ENCODE measurements around the gene KRTAP10-5. TPM values are rescaled to one million over a fixed set of nuclear protein-coding genes. Genes with fewer than 3 reads are reported as not detected.

Gene KRTAP10-5
- total RNA-seq, 1 donor, result not detected

DNA sequence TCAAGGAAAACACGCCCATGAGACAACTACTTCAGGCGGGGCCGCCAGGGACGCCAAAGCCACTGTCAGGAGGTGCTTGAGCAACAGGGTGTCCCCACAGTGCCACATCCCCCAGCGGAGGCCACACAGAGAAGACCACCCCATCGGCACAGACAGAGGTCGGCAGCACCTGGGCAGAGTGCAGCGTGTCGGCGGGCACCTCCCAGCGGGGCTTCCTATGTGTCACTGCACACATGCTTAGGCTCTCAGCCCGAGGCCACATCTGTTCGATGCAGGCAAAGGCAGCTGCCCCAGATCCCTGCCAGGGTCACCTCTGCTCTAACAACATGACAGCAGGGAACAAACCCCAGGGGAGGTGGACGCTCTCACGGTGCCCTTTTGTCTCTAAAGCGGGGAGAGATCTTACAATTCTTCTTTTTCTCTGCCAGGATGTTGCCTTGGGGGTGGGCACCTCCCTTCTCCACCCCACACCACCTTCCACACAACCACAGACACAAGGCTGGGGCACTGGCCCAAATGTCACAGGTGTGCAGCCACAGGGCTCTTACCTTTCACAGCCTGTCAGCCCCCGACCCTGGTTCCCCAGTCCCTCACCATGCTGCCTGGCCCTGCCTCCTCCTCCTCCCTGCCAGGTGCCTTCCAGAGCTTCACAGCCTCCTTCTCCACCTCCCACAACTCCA lies 35.6 kb upstream of the KRTAP10-5 start:
- Histone ChIP-seq H3K27me3 (ENCODE audit: insufficient read depth, low read length) (no peaks in the 10 kb centered on the region), H3K27ac (ENCODE audit: low read depth, low read length) (no peak overlapping the region), H3K79me2 (ENCODE audit: insufficient read depth, low read length) (no peaks in the 10 kb centered on the region), H3K36me3 (ENCODE audit: insufficient read depth, low read length) (no peaks in the 10 kb centered on the region), H2AFZ (ENCODE audit: low read length) (no peak overlapping the region), H3K4me3 (ENCODE audit: insufficient read depth, low read length) (no peak overlapping the region), H3K4me2 (ENCODE audit: insufficient read depth, low read length) (no peak overlapping the region), H3K9me3 (ENCODE audit: low read depth, low read length) (peaks cover 3% of the 10 kb centered on the region), H4K20me1 (ENCODE audit: insufficient read depth, low read length) (no peaks in the 10 kb centered on the region), H3K4me1 (ENCODE audit: insufficient read depth, low read length) (no peaks in the 10 kb centered on the region)
- TF ChIP-seq, protein P1, sequence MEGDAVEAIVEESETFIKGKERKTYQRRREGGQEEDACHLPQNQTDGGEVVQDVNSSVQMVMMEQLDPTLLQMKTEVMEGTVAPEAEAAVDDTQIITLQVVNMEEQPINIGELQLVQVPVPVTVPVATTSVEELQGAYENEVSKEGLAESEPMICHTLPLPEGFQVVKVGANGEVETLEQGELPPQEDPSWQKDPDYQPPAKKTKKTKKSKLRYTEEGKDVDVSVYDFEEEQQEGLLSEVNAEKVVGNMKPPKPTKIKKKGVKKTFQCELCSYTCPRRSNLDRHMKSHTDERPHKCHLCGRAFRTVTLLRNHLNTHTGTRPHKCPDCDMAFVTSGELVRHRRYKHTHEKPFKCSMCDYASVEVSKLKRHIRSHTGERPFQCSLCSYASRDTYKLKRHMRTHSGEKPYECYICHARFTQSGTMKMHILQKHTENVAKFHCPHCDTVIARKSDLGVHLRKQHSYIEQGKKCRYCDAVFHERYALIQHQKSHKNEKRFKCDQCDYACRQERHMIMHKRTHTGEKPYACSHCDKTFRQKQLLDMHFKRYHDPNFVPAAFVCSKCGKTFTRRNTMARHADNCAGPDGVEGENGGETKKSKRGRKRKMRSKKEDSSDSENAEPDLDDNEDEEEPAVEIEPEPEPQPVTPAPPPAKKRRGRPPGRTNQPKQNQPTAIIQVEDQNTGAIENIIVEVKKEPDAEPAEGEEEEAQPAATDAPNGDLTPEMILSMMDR (IDR thresholded peaks at IDR 0.05; ENCODE audit: extremely low read depth, low read depth, low read length), result no peak
- no peak for DNase-seq (ENCODE audit: insufficient read length, low spot score, missing footprints)

- Histone ChIP-seq H4K20me1 (ENCODE audit: insufficient read depth, low read length) (no peaks in the 10 kb centered on the region), H2AFZ (ENCODE audit: low read length) (no peak overlapping the region), H3K36me3 (ENCODE audit: insufficient read depth, low read length) (no peaks in the 10 kb centered on the region), H3K27ac (ENCODE audit: low read depth, low read length) (no peak overlapping the region), H3K4me1 (ENCODE audit: insufficient read depth, low read length) (no peaks in the 10 kb centered on the region), H3K79me2 (ENCODE audit: insufficient read depth, low read length) (no peaks in the 10 kb centered on the region), H3K9me3 (ENCODE audit: low read depth, low read length) (peaks cover 3% of the 10 kb centered on the region), H3K4me2 (ENCODE audit: insufficient read depth, low read length) (no peak overlapping the region), H3K4me3 (ENCODE audit: insufficient read depth, low read length) (no peak overlapping the region), H3K27me3 (ENCODE audit: insufficient read depth, low read length) (no peaks in the 10 kb centered on the region)
- TF ChIP-seq, protein P1 (IDR thresholded peaks at IDR 0.05; ENCODE audit: extremely low read depth, low read depth, low read length), result no peak
- no peak for DNase-seq (ENCODE audit: insufficient read length, low spot score, missing footprints)
Measured at GRCh38 chr21:44615466-44615865, 35.1 kb upstream of the KRTAP10-5 start.

DNA sequence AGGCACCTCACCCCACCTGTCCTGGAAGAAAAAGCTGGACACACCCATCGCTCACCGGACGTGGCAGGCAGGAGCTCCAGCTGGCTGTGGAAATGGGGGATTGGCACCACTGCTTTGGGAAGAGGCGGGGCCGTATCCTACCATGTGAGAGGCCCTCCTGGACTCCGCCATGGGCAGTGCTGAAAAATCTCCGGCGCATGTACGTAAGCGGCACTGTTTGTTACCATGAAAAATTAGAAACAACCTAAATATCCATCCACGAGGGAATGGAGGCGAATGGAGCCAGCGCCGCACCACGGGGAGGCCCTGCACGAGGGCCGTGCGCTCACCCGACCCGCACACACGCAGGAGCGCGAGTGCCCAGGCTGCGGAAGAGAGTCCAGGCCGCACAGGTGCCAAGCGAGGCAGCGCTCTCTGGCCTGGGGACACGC lies 34.6 kb upstream of the KRTAP10-5 start:
- DNase-seq (ENCODE audit: insufficient read length, low spot score, missing footprints), result no peak
- Histone ChIP-seq H2AFZ (ENCODE audit: low read length) (no peak overlapping the region), H3K79me2 (ENCODE audit: insufficient read depth, low read length) (no peaks in the 10 kb centered on the region), H3K4me3 (ENCODE audit: insufficient read depth, low read length) (no peak overlapping the region), H4K20me1 (ENCODE audit: insufficient read depth, low read length) (no peaks in the 10 kb centered on the region), H3K4me2 (ENCODE audit: insufficient read depth, low read length) (no peak overlapping the region), H3K27ac (ENCODE audit: low read depth, low read length) (no peak overlapping the region), H3K4me1 (ENCODE audit: insufficient read depth, low read length) (no peaks in the 10 kb centered on the region), H3K9me3 (ENCODE audit: low read depth, low read length) (peaks cover 3% of the 10 kb centered on the region), H3K36me3 (ENCODE audit: insufficient read depth, low read length) (no peaks in the 10 kb centered on the region), H3K27me3 (ENCODE audit: insufficient read depth, low read length) (no peaks in the 10 kb centered on the region)
- TF ChIP-seq, protein P1 (IDR thresholded peaks at IDR 0.05; ENCODE audit: extremely low read depth, low read depth, low read length), result no peak

- H3K4me1 ChIP-seq (ENCODE audit: insufficient read depth, low read length), result no peaks in the 10 kb centered on the region
- H3K9me3 ChIP-seq (ENCODE audit: low read depth, low read length), result peaks cover 3% of the 10 kb centered on the region
- no peaks in the 10 kb centered on the region for H3K36me3 ChIP-seq (ENCODE audit: insufficient read depth, low read length)
- no peaks in the 10 kb centered on the region for H3K27me3 ChIP-seq (ENCODE audit: insufficient read depth, low read length)
- no peak overlapping the region for H3K4me2 ChIP-seq (ENCODE audit: insufficient read depth, low read length)
- H3K4me3 ChIP-seq (ENCODE audit: insufficient read depth, low read length), result no peak overlapping the region
- H2AFZ ChIP-seq (ENCODE audit: low read length), result no peak overlapping the region
- no peak for DNase-seq (ENCODE audit: insufficient read length, low spot score, missing footprints)
- H4K20me1 ChIP-seq (ENCODE audit: insufficient read depth, low read length), result no peaks in the 10 kb centered on the region
- H3K27ac ChIP-seq (ENCODE audit: low read depth, low read length), result no peak overlapping the region
- H3K79me2 ChIP-seq (ENCODE audit: insufficient read depth, low read length), result no peaks in the 10 kb centered on the region
- TF ChIP-seq, protein P1 (IDR thresholded peaks at IDR 0.05; ENCODE audit: extremely low read depth, low read depth, low read length), result no peak
Measured at GRCh38 chr21:44614161-44614631, 33.8 kb upstream of the KRTAP10-5 start.
